DOHH2 (cell line): ENCODE measurements around the gene PRR16.

ENCODE experiments used
- H3F3A ChIP-seq: fragments of 200-600 bp; sonication (generic), shearing (Covaris generic); 2 replicates; pipeline ENCODE4 v1.6.0; 2016; ENCODE audit warnings: antibody characterized with exemption, mild to moderate bottlenecking; ENCODE audit not compliant: control insufficient read depth, insufficient read depth
- H3K27ac ChIP-seq: fragments of 200-600 bp; sonication (generic); 2 replicates; pipeline ENCODE4 v1.5.1; 2014; ENCODE audit warnings: low read depth, mild to moderate bottlenecking, low read length, moderate library complexity
- H3K27me3 ChIP-seq: fragments of 200-600 bp; sonication (generic); 2 replicates; pipeline ENCODE4 v1.6.1; 2014; ENCODE audit warnings: mild to moderate bottlenecking, low read length, mixed read lengths; ENCODE audit not compliant: control insufficient read depth
- H3K36me3 ChIP-seq: fragments of 200-600 bp; sonication (generic); 2 replicates; pipeline ENCODE4 v1.6.1; 2014; ENCODE audit warnings: mild to moderate bottlenecking, low read length, moderate library complexity, mixed read lengths; ENCODE audit not compliant: control insufficient read depth
- H3K4me1 ChIP-seq: fragments of 200-600 bp; sonication (generic); 2 replicates; pipeline ENCODE4 v1.6.1; 2014; ENCODE audit warnings: mild to moderate bottlenecking, low read length, mixed read lengths; ENCODE audit not compliant: control insufficient read depth
- H3K4me2 ChIP-seq: fragments of 200-600 bp; sonication (generic); 2 replicates; pipeline ENCODE4 v1.6.0; 2014; ENCODE audit warnings: mild to moderate bottlenecking, low read length, moderate library complexity
- H3K4me3 ChIP-seq: fragments of 200-600 bp; sonication (generic); 2 replicates; pipeline ENCODE4 v1.5.1; 2014; ENCODE audit warnings: mild to moderate bottlenecking, low read length, mixed read lengths
- H3K79me2 ChIP-seq: fragments of 200-600 bp; sonication (generic); 2 replicates; pipeline ENCODE4 v1.6.1; 2014; ENCODE audit warnings: mild to moderate bottlenecking, low read length, mixed read lengths; ENCODE audit not compliant: control insufficient read depth
- H3K9me2 ChIP-seq: fragments of 200-600 bp; sonication (generic); replicated peaks from 2 replicates; pipeline ENCODE4 v1.6.1; 2014; ENCODE audit warnings: mild to moderate bottlenecking, low read length, mixed read lengths; ENCODE audit not compliant: control insufficient read depth
- H3K9me3 ChIP-seq: fragments of 200-600 bp; sonication (generic); 2 replicates; pipeline ENCODE4 v1.6.1; 2014; ENCODE audit warnings: antibody characterized with exemption, low read length, mixed read lengths; ENCODE audit not compliant: control insufficient read depth, insufficient read depth
- H4K20me1 ChIP-seq: fragments of 200-600 bp; sonication (generic); 2 replicates; pipeline ENCODE4 v1.6.0; 2014; ENCODE audit warnings: low read depth, mild to moderate bottlenecking, antibody characterized with exemption, low read length, moderate library complexity; ENCODE audit not compliant: control insufficient read depth, insufficient read depth
- CTCF ChIP-seq: fragments of 200-600 bp; sonication (generic); IDR thresholded peaks from one replicate; pipeline ENCODE4 v1.5.1; 2014; ENCODE audit warnings: antibody characterized with exemption, mild to moderate bottlenecking, low read depth, low read length; ENCODE audit not compliant: poor library complexity, severe bottlenecking
- EZH2phosphoT487 ChIP-seq: fragments of 200-600 bp; sonication (generic); IDR thresholded peaks from 2 replicates; pipeline ENCODE4 v1.6.1; 2017; ENCODE audit warnings: borderline replicate concordance, mild to moderate bottlenecking, antibody characterized with exemption, low read length, moderate library complexity, mixed read lengths

PRR16 gene

DNA sequence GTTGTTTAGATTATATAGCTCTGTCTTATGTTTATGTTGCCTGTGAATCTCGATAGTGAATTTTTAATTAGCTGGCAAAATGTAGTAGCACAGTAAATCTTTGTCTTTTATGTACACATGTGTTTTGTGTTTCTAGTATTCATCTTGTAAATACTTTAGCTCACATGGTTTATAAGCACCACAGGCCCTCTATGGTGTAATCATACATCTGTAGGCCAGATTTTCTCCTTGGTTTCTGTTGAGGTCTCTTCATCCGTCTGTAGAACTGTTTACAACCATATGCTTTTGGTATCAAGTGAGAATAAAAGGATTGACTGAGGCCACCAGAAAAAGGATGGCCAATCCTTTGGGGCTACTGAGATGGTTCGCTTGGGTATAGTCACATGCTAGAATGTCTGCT is 45.0 kb downstream of the PRR16 start:
- TF ChIP-seq EZH2phosphoT487: no peak
- TF ChIP-seq CTCF: no peak
- H3K4me2 ChIP-seq: no peak overlapping the region

DNA sequence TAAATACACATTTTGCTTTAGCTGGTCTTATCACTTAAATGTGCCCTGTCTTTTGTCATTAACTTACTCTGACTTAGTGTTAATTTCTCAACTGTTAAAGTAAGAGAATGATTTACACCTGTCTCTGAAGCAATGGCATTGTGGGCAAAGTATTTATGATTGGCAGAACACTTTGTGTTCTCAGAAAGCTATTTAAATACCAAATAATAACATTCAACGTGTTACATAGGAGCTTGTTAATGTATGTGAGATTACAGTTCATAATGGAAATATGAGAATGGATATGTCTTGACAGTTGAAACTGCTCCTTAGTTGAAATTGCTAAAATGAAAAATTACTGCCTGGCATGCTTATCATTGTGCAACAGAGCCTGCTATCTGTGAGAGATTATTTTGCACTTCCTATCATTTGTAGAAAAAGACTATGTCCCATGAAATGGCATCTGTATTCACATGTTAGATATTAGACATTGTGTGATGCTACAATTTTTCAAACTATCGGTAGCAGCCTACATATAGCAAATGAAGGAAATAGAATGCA is 46.1 kb downstream of the PRR16 start:
- Histone ChIP-seq H3K79me2 (no peaks in the 10 kb centered on the region), H3K9me2 (no peaks in the 10 kb centered on the region), H3K4me1 (no peaks in the 10 kb centered on the region), H3K36me3 (no peaks in the 10 kb centered on the region), H3K27ac (no peak overlapping the region), H3K4me2 (no peak overlapping the region), H3K27me3 (no peaks in the 10 kb centered on the region), H3K4me3 (no peak overlapping the region), H3F3A (no peaks in the 10 kb centered on the region), H3K9me3 (no peaks in the 10 kb centered on the region), H4K20me1 (no peaks in the 10 kb centered on the region)
- TF ChIP-seq CTCF: no peak
- TF ChIP-seq EZH2phosphoT487: no peak

More for the DNA sequence above, 45.0 kb downstream of the PRR16 start:
- H3K4me3 ChIP-seq: no peak overlapping the region
- H3K27ac ChIP-seq: no peak overlapping the region
- H3K4me1 ChIP-seq: no peaks in the 10 kb centered on the region
- H3K9me2 ChIP-seq: no peaks in the 10 kb centered on the region
- no peaks in the 10 kb centered on the region for H3K27me3 ChIP-seq
- H3K79me2 ChIP-seq: no peaks in the 10 kb centered on the region
- H4K20me1 ChIP-seq: no peaks in the 10 kb centered on the region
- no peaks in the 10 kb centered on the region for H3K9me3 ChIP-seq
- H3F3A ChIP-seq: no peaks in the 10 kb centered on the region
- no peaks in the 10 kb centered on the region for H3K36me3 ChIP-seq

- no peak overlapping the region for H3K4me2 ChIP-seq
- H3K4me3 ChIP-seq: no peak overlapping the region
- no peaks in the 10 kb centered on the region for H3K36me3 ChIP-seq
- TF ChIP-seq CTCF: no peak
- TF ChIP-seq EZH2phosphoT487: no peak
- H3K4me1 ChIP-seq: no peaks in the 10 kb centered on the region
- no peaks in the 10 kb centered on the region for H3K79me2 ChIP-seq
- H3F3A ChIP-seq: no peaks in the 10 kb centered on the region
- H3K9me3 ChIP-seq: no peaks in the 10 kb centered on the region
- H3K27me3 ChIP-seq: no peaks in the 10 kb centered on the region
- no peaks in the 10 kb centered on the region for H3K9me2 ChIP-seq
- no peaks in the 10 kb centered on the region for H4K20me1 ChIP-seq
- no peak overlapping the region for H3K27ac ChIP-seq
Observed at GRCh38 chr5:120510994-120511686, 47.0 kb downstream of the PRR16 start.
